GM19099 (cell line): ENCODE measurements around the gene PTGER3.

Experiments used
- POLR2A ChIP-seq: IDR thresholded peaks from 3 replicates; pipeline ENCODE4 v1.6.1; 2011; ENCODE audit warnings: low read depth; ENCODE audit not compliant: insufficient read length; ENCODE audit errors: extremely low read depth

Gene PTGER3

DNA sequence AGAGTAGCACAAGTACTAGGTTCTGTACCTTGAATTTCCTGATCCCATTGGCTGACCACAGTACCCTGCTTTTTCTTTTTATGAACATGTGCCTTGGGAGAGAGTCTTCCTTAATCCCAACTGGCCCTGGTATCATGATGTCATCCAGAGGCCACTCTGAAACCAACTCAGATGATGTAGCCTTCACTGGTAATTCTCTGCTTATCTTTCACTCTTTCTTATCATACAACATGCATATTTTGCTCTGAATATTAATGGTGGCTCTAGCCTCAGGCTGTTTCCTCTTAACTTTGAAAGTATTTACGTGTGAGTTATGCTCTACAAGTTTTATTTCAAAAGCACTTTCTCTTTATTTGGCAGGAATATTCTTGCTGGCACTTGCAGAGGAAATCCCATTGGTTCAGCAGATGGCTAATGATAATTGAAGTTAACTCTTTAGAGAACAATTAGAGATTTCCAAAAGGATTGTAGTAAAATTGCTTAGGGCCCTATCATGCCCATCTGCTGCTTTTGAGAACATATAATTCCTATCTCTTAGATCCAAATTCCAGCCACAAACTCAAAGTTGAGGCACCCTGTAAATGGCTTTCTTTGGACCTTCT lies 86.1 kb downstream of the PTGER3 start:
- TF ChIP-seq POLR2A = no peak

DNA sequence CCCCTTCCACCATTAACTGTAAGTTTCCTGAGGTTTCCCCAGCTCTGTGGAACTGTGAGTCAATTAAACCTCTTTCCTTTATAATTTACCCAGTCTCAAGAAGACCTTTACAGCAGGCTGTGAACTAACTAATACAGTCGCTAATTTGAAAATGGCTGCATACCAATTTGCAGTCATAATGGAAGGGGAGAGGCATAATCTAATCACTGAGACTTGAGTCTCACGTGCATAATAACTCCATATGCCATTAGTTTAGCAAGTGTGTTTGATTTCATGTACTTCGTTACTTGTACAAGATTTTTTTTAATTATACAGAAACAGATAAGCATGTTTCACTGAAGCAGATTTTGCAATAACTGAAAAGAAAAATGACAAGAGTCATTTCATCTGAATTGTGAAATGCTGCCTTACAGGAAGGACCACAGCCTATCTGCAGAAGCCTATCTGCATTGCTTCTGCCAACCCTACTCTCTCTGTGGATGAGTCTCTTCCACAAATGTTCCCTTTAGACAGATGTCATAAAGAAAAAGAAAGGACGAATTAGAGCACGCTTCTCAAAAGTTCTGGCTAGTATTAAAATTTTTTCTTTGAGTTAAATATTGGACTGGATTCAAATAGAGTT lies 99.1 kb downstream of the PTGER3 start:
- no peak for TF ChIP-seq POLR2A

DNA sequence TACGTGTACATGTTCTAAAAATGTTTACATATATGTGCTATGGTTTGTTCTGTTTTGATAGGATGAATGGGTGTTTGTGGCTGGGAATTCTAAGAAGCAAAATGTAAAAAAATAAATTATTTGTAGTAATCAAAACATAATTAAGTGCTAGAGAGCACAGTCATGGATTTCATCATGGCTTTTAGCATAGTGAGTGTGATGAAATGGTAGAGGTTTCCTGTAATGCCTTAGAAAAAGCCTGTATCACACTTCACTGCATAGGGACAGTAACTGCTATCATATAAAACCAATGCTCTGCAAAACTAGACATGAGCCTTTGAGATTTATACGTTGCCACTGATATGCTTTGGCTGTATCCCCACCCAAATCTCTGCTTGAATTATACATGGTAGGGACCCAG lies 99.8 kb downstream of the PTGER3 start:
- TF ChIP-seq POLR2A = no peak

- no peak for TF ChIP-seq POLR2A
Measured at GRCh38 chr1:70945676-70946075, 101.9 kb downstream of the PTGER3 start.

DNA sequence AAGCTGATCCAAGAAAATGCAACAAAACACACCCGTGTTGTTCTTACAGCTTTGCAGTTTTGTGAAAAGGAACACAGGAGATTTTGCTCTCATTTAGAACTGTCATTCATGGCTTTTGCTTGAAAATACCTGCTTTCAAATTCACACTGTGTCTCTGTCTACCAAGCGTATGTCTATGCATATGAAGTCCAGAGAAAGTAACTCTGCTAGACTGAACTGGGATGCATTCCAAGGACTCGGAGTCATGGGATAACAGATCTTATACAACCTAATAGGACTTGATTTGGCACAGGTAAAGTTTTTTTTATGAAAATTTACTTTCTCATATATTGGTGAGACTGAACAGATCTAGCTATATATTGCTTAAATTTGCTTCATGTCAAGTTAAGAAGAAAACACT lies 102.4 kb downstream of the PTGER3 start:
- no peak for TF ChIP-seq POLR2A

DNA sequence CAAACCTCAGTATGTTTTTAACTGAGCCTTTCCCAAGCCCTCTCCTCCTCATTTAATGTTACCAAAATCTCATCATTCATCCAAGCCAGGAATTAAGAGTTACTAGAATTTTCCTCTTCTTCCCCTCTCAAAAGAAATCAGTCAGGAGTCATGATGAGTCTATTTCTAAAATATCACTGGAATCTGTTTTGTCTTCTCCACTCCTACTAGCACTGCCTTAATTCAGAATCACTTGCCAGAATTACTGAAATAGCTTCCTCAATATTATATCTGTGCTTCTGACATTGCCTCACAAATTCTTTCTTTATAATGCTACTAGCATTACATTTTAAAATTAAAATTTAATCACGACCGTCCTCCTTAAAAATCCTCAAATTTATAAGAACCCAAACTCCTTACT lies 106.1 kb downstream of the PTGER3 start:
- TF ChIP-seq POLR2A = no peak

DNA sequence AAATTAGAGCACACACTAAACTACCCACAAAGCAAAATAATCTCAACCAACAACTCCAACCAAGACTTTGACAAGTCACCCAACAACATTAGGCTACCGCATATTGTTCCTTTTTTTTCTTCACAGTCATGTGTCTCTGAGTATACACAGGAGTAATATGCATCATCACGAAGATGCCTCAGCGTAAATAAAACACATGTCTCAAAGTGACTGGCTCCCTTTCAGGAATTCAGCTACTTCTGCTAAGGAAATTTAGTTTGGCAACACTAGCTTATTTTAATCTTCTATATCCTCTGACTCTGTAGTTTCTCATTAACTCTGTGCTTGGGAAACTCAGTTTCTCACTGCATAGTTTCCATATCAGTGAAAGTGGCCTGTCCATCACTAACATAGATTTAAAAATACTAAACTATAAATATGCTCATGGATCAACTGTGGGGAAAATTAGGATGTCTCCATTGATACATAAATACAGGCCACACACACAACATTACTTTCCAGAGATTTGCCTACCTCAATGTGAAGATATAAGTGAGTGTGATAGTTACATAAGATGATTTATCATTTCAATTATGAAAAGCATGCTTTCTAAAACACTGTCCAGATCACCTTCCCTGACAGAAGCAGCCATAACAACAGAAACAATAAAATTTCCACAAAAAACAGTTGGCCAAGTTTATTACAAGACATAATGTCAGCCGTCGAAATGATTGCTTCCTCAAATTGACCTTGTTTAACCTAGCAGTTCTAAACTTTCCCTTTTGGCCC lies 113.2 kb downstream of the PTGER3 start:
- TF ChIP-seq POLR2A = no peak

GRCh38 chr1:70930062-70930461 lies 117.6 kb downstream of the PTGER3 start:
- TF ChIP-seq POLR2A = no peak

- no peak for TF ChIP-seq POLR2A
Measured at GRCh38 chr1:70922196-70922595, 125.4 kb downstream of the PTGER3 start.
